ENCODE results near the gene PLA2G2E.
"Not testable (repeated sequence)": the region's sequence is repeated elsewhere in the genome, so short reads cannot be mapped to it uniquely, and the experiment has no call there.

PLA2G2E gene

GRCh38 chr1:19880841-19881240 lies 42.6 kb downstream of the PLA2G2E start:
- DNase-seq: not testable (repeated sequence)

- DNase-seq: no peak
Observed at GRCh38 chr1:19879661-19880060, 43.8 kb downstream of the PLA2G2E start.

GRCh38 chr1:19879227-19879626 lies 44.2 kb downstream of the PLA2G2E start:
- no peak for DNase-seq

GRCh38 chr1:19878637-19878985 lies 44.8 kb downstream of the PLA2G2E start:
- no peak for DNase-seq

GRCh38 chr1:19877821-19878636 lies 45.4 kb downstream of the PLA2G2E start:
- DNase-seq: no peak

GRCh38 chr1:19877181-19877750 lies 46.2 kb downstream of the PLA2G2E start:
- no peak for DNase-seq

GRCh38 chr1:19872190-19872589 lies 51.2 kb downstream of the PLA2G2E start:
- no peak for DNase-seq
